WERI-Rb-1 (cell line): ENCODE data around the gene ASB3.

Experiments
- DNase-seq: peaks from one replicate; pipeline ENCODE4 v3.0.0-alpha.2; 2020
- H3K27ac ChIP-seq: fragments of 250-450 bp; sonication (Bioruptor Pico); 2 replicates; pipeline ENCODE4 v1.5.1; 2020; ENCODE audit warnings: mild to moderate bottlenecking, moderate library complexity
- H3K27me3 ChIP-seq: fragments of 250-450 bp; sonication (Bioruptor Pico); 2 replicates; pipeline ENCODE4 v1.5.1; 2021; ENCODE audit warnings: mild to moderate bottlenecking, low read depth, moderate library complexity; ENCODE audit not compliant: insufficient read depth, severe bottlenecking
- H3K36me3 ChIP-seq: fragments of 250-450 bp; sonication (Bioruptor Pico); 2 replicates; pipeline ENCODE4 v1.5.1; 2020; ENCODE audit warnings: mild to moderate bottlenecking, moderate library complexity
- H3K4me3 ChIP-seq: 2 replicates; pipeline ENCODE4 v1.5.1; 2011; ENCODE audit warnings: low read depth, mild to moderate bottlenecking, control low read depth, low read length
- H3K9me3 ChIP-seq: fragments of 250-450 bp; sonication (Bioruptor Pico); 2 replicates; pipeline ENCODE4 v1.5.1; 2021; ENCODE audit warnings: mild to moderate bottlenecking, moderate library complexity; ENCODE audit not compliant: severe bottlenecking
- CTCF ChIP-seq: IDR thresholded peaks from 2 replicates; pipeline ENCODE4 v1.5.1; 2011; ENCODE audit warnings: low read depth, mild to moderate bottlenecking, control low read depth, inconsistent platforms, low read length

The ASB3 gene

GRCh38 chr2:53631313-53632125 lies 155.2 kb downstream of the ASB3 start:
- Histone ChIP-seq H3K27me3 (no peaks in the 10 kb centered on the region), H3K4me3 (no peak overlapping the region), H3K36me3 (no peaks in the 10 kb centered on the region), H3K27ac (no peak overlapping the region), H3K9me3 (no peaks in the 10 kb centered on the region)
- no peak for DNase-seq
- no peak for TF ChIP-seq CTCF

- no peaks in the 10 kb centered on the region for H3K9me3 ChIP-seq
- no peak overlapping the region for H3K27ac ChIP-seq
- no peak for TF ChIP-seq CTCF
- no peaks in the 10 kb centered on the region for H3K27me3 ChIP-seq
- no peaks in the 10 kb centered on the region for H3K36me3 ChIP-seq
- no peak for DNase-seq
- H3K4me3 ChIP-seq = no peak overlapping the region
Observed at GRCh38 chr2:53630026-53630606, 156.6 kb downstream of the ASB3 start.

- H3K27ac ChIP-seq = no peak overlapping the region
- no peaks in the 10 kb centered on the region for H3K9me3 ChIP-seq
- no peak for DNase-seq
- TF ChIP-seq CTCF = no peak
- H3K4me3 ChIP-seq = no peak overlapping the region
- H3K36me3 ChIP-seq = no peaks in the 10 kb centered on the region
- no peaks in the 10 kb centered on the region for H3K27me3 ChIP-seq
Observed at GRCh38 chr2:53629501-53629900, 157.3 kb downstream of the ASB3 start.

- TF ChIP-seq CTCF = no peak
- no peaks in the 10 kb centered on the region for H3K36me3 ChIP-seq
- H3K9me3 ChIP-seq = no peaks in the 10 kb centered on the region
- H3K27ac ChIP-seq = no peak overlapping the region
- H3K4me3 ChIP-seq = no peak overlapping the region
- DNase-seq = no peak
- no peaks in the 10 kb centered on the region for H3K27me3 ChIP-seq
Observed at GRCh38 chr2:53629001-53629400, 157.8 kb downstream of the ASB3 start.

- TF ChIP-seq CTCF = no peak
- no peak overlapping the region for H3K27ac ChIP-seq
- H3K9me3 ChIP-seq = no peaks in the 10 kb centered on the region
- H3K27me3 ChIP-seq = no peaks in the 10 kb centered on the region
- H3K4me3 ChIP-seq = no peak overlapping the region
- no peaks in the 10 kb centered on the region for H3K36me3 ChIP-seq
- DNase-seq = no peak
Observed at GRCh38 chr2:53622141-53622540, 164.6 kb downstream of the ASB3 start.
